ENCODE data around the gene NPPA.

DNA sequence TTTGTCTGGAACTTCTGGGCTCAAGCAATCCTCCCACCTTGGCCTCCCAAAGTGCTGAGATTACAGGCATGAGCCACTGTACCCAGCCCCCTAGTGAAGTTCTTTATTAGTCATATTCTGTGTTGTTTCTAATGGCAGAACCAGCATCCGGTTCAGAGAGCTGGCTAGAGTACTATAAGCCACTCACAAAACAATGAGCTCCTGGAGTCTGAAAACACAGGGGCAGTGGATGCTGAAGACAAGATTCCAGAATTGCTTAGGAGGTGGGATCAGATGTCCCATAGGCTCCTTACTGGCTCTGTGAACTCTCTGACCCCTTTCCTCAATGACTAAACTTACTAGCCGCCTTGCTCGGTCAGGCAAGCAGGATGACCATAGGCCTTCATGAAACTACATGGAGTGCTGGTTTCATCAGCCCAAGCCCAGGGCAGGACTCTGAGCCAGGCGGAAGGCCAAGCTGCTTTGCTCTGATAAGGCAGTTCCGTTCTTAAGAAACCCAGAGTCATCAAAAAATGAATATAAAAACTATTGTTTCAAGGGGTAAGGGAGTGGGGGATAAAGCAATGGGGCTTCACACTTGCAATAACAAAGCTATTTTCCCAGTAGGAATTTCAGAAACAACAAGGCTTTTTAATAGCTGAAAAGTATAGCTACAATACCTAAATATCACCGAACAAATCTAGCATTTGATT lies 49.9 kb downstream of the NPPA start:
- TF ChIP-seq, protein P1, sequence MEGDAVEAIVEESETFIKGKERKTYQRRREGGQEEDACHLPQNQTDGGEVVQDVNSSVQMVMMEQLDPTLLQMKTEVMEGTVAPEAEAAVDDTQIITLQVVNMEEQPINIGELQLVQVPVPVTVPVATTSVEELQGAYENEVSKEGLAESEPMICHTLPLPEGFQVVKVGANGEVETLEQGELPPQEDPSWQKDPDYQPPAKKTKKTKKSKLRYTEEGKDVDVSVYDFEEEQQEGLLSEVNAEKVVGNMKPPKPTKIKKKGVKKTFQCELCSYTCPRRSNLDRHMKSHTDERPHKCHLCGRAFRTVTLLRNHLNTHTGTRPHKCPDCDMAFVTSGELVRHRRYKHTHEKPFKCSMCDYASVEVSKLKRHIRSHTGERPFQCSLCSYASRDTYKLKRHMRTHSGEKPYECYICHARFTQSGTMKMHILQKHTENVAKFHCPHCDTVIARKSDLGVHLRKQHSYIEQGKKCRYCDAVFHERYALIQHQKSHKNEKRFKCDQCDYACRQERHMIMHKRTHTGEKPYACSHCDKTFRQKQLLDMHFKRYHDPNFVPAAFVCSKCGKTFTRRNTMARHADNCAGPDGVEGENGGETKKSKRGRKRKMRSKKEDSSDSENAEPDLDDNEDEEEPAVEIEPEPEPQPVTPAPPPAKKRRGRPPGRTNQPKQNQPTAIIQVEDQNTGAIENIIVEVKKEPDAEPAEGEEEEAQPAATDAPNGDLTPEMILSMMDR (IDR thresholded peaks at IDR 0.05) = no peak
- TF ChIP-seq POLR2A (IDR thresholded peaks at IDR 0.05) = no peak
